RWPE1 (cell line): ENCODE data around the gene SH3RF3.

ENCODE experiments used
- CTCF ChIA-PET: fragments of 350-600 bp; sonication (Branson Sonifier 250); formaldehyde crosslinking; extraction: SDS; loops from one replicate; lab custom pipeline; 2021; lab: Yijun Ruan, JAX
- POLR2A ChIA-PET: fragments of 400-600 bp; formaldehyde crosslinking; extraction: SDS; loops from one replicate; lab custom pipeline; 2020; ENCODE audit warnings: antibody characterized with exemption; ENCODE audit not compliant: low non-redundant PET; lab: Yijun Ruan, JAX
- DNase-seq: peaks from one replicate; pipeline ENCODE4 v3.0.0; 2012; ENCODE audit warnings: low spot score
- H3K27ac ChIP-seq: fragments of 450-650 bp; 2 replicates; pipeline ENCODE4 v1.5.1; 2017
- CTCF ChIP-seq: fragments of 450-650 bp; conservative IDR thresholded peaks from 2 replicates; pipeline ENCODE4 v1.5.1; 2017; ENCODE audit warnings: low read depth, mild to moderate bottlenecking

The SH3RF3 gene

GRCh38 chr2:109318150-109318948 is 189.3 kb downstream of the SH3RF3 start:
- no peak for DNase-seq
- POLR2A ChIA-PET = no interaction called here
- CTCF ChIA-PET = interaction anchor here (1.3 kb wide), 1 partner anchor 192 kb away, joined by 3 read pairs; no protein-coding TSS in a partner anchor
- H3K27ac ChIP-seq = peak overlapping the region; percentile 97
- TF ChIP-seq CTCF = peak; percentile 45

GRCh38 chr2:109318949-109319342 is 189.9 kb downstream of the SH3RF3 start:
- CTCF ChIA-PET = interaction anchor here (1.3 kb wide), 1 partner anchor 191 kb away, joined by 3 read pairs; no protein-coding TSS in a partner anchor
- DNase-seq = no peak
- no peak for TF ChIP-seq CTCF
- POLR2A ChIA-PET = no interaction called here
- H3K27ac ChIP-seq = peak overlapping the region; percentile 97

- POLR2A ChIA-PET = no interaction called here
- CTCF ChIA-PET = no interaction called here
- no peak for TF ChIP-seq CTCF
- DNase-seq = no peak
- H3K27ac ChIP-seq = peak overlapping the region; percentile 97
Measured at GRCh38 chr2:109320195-109320922, 191.4 kb downstream of the SH3RF3 start.

GRCh38 chr2:109321570-109321969 is 192.6 kb downstream of the SH3RF3 start:
- peak overlapping the region; percentile 85 for H3K27ac ChIP-seq
- POLR2A ChIA-PET = no interaction called here
- CTCF ChIA-PET = no interaction called here
- TF ChIP-seq CTCF = no peak
- no peak for DNase-seq

- CTCF ChIA-PET = interaction anchor here (0.9 kb wide), 1 partner anchor 1846 kb away, joined by 6 read pairs; no protein-coding TSS in a partner anchor
- H3K27ac ChIP-seq = peak overlapping the region; percentile 85
- no peak for TF ChIP-seq CTCF
- DNase-seq = peak; percentile 67
- POLR2A ChIA-PET = no interaction called here
Measured at GRCh38 chr2:109322111-109322510, 193.1 kb downstream of the SH3RF3 start.

- no peak for TF ChIP-seq CTCF
- DNase-seq = no peak
- peak overlapping the region; percentile 85 for H3K27ac ChIP-seq
- CTCF ChIA-PET = interaction anchor here (0.9 kb wide), 1 partner anchor 1845 kb away, joined by 6 read pairs; no protein-coding TSS in a partner anchor
- POLR2A ChIA-PET = no interaction called here
Measured at GRCh38 chr2:109322641-109323040, 193.6 kb downstream of the SH3RF3 start.
